HG03378 (cell line): ENCODE measurements around the gene GALNT2.

ENCODE experiments used
- ATAC-seq: cut with Tn5 transposase; IDR thresholded peaks from one replicate; pipeline ENCODE4 v1.9.1; 2021; ENCODE audit warnings: mild to moderate bottlenecking, moderate library complexity; ENCODE audit not compliant: unreplicated experiment

The GALNT2 gene

DNA sequence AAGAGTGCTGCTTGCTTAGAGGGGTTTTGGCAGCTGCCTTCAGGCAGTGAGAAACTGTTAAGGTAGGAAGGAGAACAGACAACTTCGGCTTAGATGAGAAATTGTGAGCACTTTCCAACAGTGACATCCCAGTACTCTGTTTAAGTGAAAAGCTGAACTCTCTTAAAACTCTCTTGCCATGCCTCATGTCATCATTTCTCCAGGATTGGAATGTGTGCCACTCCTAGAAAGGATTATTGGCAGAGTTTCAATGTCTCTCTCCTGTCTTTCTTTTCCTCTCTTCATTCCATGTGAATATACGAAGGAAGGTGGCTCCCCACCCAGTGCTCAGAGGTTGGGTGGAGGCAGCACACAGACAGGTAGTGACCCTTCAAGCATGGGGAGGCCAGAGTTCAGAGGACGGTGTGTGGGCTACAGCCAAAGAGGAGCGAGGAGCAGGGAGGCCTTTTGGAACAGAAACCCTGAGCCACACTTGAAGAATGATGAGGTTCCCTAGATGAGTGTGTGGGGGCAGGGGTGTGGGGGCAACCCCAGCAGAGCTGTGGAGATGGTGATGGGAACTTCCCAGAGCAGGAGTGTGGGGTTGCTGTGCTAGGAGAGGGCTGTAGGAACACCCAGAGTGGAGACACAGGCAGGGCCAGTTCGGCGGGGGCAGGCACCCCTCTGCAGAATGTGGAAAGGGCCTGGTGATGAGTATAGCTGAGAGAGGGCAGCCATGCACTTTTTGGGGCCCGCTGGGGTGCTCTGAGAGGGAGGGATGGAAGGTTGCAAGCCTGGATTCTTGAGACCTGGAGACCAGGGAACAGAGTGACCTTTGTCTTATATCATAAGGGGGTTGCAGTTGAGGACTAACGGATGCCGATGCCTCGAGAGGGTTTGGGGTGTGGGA is 58.8 kb downstream of the GALNT2 start:
- ATAC-seq = no peak

DNA sequence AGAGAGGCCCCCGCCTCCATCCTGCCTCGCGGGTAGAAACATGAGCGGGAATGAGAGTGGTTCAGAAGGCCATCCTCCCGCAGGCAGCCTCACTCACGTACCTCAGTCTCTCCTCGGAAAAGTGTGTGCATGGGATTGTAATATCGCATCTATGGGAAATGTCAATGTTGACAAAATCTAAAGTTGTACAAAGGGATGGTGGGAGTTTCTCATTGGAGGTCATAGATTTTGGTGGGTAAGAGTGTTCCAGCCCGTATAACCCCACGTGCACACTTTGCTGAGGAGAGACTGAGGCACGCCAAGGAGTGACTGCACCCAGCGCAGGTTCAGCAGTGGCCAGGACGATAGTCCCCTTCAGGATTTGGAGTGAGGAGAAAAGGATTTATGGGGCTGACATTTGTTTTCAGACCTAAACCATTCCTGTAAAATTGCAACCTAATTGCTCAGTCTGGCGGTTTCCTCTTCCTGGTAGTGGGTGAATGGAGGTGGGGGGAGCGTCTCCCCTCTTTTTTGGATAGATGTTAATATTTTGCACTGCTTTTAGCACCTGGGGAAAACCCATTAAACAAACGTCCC is 59.6 kb downstream of the GALNT2 start:
- no peak for ATAC-seq

DNA sequence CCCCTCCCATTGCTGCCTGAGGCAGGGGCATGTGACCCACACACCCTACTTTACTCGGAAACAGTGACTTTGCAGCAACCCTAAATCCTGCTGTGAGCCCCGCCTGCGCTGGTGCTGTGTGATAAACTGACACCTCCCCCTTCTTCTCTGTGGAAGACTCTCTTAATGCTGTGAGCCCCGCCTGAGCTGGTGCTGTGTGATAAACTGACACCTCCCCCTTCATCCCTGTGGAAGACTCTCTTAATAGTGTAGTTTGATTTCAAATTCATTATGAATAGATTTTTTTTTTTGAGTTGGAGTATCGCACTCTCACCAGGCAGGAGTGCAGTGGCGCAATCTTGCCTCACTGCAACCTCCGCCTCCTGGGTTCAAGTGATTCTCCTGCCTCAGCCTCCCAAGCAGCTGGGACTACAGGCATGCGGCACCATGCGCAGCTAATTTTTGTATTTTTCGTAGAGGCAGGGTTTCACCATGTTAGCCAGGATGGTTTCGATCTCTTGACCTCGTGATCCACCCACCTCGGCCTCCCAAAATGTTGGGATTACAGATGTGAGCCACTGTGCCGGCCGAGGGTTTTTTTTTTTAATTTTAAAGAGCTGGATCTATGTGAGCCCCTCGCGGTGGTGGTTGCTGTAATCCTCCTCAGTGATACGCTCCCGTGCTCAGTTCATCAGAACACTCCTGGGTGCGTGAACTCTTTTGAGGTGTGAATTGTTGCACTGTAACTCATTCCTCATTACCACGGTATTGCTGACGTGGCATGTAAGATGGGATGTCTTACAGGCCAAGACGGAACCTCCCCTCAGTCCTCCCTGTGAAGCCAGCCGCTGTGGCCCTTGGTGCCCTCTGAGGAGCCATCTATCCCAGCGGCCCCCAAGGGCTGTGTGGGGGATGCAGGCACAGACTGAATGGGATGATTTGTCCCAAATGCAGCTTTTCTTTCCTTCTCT is 60.3 kb downstream of the GALNT2 start:
- ATAC-seq = no peak

DNA sequence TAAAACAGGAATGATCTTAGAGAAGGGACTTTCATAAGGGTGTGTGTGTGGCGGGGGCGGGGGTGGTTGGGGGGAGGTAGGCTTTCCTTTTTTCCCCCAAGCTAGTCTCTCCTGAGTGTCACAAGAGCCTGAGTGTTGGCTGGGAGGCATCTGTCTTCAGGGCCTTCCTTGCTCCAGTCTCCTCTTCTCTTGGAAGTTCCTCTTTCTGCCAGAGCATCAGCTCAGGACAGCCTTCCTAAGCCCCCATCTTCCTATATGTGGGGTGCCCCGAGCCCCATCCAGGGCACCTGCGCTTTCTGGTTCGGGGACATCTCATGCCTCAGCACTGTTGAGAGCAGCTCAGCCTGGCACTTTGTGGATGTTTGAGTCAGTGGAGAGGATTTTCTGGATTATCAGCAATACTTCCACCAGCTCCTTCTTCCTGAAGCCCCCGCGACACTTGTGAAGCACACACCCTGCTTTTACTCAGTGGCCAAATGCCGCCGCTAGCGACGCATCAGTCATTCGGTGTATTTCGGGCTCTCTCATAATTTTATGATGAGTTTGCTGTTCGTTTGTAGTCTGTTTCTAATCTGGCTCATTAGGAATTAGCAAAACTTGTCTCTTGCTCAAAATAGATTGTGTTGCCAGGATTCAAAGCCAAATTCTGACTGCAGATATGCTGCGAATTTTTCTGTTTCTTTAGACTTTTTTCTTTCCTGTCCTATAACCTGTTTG is 61.7 kb downstream of the GALNT2 start:
- no peak for ATAC-seq

DNA sequence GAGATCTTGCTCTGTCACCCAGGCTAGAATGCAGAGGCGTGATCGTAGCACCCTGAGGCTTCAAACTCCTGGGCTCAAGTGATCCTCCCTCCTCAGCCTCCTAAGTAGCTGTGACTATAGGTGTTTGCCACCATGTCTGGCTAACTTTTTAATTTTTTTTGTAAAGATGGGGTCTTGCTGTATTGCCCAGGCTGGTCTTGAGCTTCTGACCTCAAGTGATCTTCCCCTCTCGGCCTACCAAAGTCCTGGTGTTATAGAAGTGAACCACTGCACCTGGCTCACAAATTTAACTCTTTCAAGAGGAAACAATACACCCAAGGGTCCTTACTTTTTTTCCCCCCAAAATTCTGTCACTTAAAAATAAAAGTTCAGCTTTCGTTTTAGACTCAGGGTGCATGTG is 62.3 kb downstream of the GALNT2 start:
- no peak for ATAC-seq

DNA sequence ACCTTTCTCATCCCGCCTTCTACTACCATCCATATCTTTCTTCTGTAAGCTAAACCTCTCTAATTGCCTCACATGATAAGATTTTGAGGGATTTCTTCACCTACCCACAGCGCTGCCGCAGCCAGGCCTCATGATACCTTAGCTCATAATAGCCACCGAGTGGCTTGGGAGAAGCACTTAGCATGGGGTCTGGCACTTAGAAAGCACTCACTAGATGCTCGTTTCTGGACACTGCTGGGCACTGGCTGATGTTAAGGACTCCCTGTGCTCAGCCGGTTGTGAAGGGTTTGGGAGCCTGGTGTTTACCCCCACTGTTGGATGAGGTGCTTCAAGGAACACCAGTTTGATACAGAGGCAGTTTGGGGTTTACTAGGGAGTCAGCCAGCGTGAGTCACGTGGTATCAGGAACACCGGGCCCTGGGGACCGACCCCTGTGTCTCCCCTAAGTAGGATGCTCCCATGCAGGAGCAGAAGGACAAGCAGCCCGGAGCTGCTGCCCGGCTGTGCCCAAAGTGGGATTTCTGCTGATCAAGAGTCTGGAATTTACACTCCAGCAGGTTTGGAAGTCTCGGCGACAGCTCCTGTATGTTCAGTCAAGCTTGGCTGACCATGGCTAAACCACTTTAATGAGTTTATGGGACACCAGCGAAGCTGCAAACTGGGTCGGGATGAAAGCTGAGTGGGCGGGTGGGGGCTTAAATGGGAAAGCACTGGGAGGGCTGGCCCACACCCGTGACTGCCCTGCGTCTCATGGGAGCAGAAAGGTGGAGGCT is 63.3 kb downstream of the GALNT2 start:
- ATAC-seq = no peak

DNA sequence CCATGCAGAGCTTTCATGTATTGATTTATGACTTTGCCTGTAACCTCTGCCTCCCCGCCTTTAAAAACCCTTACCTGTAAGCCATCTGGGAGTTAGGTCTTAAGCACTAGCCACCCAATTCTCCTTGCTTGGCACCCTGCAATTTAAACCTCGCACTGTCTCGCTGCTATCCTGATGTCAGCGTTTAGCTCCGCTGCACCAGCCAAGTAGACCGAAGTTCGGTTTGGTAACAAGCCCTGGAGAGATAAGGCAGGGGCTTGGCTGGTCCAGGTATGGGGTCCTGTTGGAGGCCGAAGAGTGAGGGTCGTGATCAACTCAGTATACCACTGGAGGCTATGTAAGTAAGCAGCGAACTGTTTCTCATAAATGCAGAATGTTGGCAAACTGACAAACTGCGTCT is 64.4 kb downstream of the GALNT2 start:
- ATAC-seq = no peak

DNA sequence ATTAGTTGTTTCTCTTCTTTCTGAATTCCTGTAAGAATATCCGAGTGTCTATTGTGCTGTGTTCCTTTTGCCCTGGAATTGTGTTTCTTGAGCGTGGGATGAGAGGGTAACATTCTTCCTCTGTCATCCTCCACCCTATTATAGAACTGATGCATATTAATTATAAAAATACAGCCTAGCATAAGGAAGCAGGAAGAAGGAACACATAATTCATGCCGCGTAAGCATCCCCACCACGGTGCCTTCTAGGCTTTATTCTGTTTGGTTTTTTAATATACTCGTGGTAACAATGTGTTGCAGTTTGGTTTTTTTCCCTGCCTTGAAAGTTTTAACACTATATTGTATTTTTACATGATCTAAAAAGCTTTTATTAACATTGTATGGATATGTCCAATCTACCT is 65.7 kb downstream of the GALNT2 start:
- no peak for ATAC-seq

DNA sequence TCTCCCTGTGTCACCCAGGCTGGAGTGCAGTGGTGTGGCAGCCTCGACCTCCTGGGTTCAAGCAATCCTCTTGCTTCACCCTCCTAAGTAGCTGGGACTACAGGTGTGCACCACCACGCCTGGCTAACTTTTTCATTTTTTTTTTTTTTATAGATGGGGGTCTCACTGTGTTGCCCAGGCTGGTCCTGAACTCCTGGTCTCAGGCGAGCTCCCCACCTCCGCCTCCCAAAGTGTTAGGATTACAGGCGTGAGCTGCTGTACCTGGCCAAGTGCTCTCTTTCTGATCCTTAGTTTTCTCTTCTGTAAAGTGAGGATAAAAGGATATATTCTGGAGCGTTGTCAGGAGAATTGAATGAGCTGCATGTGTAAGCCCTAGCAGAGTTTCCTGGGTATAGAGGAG is 68.7 kb downstream of the GALNT2 start:
- no peak for ATAC-seq

DNA sequence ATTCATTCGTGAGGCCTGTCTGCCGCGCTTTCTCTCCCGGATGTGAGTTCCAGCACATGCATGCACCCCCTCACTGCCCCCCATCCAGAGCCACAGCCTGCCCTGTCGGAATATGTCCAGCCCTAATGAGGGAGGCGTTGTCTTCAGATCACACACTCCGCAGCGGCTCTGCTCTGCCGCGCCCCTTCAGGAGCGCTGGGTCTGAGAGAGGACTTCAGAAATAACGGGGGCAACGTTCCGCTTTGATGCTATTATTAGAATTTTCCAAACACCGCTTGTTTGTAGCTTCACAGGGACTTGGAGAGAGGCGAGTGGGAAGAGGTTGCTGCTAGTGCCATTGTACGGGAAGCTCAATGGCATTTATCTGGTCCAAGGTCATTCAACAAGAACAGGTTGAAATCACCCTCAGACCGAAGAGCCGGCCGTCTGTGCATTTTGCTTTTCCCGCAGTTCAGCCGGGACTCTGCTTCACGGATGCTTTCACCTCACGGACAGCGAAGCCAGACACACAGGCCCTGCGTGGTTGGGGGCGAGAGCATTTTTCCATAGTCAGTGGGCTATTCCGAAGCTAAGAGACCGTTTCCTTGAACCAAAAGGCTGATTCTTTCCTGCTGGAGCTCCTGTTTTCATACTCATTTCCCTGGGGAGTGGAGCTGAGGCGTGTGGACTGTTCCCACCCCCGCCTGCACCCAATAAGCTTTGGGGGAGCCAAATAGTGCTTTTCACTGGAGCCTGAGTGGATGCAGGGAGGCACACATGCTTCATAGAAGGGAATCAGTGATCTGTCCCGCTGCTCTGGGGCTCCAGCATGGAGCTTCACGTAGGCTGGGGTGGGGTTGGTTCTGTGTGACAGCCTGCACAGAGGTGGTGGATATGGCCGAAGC is 69.7 kb downstream of the GALNT2 start:
- ATAC-seq = no peak

DNA sequence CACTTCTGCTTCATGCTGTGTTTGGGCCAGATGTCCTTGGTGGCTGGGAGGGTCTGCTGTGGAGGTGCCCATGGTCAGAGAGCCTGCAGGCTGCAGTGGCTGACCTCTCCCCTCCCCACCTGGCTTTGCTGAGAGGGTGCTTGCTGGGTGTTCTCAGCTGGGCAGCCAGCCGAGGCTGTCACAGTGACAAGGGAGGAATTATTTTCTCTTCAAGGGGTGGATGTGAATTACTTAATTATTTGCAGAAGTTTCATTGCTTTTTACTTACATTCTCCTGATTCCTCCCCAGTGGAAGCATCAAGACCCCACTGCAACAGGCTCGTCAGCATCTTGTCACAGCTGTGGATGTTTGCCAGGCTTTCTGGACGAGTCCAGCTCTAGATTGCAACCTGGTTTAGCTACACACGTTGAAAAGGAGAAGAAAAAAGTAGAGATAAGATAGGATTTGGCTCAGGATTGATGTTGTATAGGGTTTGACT is 70.3 kb downstream of the GALNT2 start:
- ATAC-seq = no peak

DNA sequence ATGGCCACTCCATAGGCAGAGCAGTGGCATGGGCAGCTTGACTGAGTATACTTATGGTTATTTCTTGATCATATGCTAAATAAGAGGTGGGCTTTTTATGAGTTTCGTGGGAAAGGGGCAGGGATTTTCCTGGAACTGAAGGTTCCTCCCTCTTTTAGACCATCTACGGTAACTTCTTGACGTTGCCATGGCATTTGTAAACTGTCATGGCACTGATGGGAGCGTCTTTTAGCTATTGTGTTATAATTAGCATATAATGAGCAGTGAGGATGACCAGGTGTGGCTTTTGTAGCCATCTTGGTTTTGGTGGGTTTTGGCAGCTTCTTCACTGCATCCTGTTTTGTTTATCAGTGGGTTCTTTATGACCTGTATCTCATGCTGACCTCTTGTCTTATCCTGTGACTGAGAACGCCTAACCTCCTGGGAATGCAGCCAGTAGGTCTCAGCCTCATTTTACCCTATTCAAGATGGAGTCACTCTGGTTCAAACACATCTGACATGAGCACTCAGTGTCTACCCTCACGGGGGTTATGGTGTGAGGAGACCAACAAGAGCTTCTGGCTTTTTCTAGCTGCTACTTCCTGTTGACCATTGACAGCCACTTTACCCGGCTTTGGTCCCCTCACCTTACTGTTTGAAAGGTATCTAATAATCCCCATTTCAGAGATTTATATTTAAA is 71.7 kb downstream of the GALNT2 start:
- no peak for ATAC-seq

DNA sequence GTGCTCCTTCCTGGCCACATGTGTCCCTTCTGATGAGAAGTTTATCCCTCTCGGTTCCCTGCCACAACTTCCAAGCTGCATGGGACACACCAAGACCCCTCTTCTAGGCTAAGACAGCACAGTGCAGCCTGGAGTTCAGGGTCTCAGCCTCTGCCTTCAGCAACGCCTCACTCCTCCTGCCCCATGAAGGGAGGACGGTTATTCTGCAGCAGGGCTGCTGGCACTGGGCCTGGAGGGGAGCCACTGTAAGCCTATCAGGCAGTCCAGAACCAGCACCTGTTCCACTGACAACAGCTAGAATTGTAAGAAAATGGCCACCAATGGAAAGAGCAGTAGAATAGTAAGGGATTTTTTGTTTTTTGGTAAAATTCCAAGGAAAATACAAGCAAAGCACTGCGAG is 72.3 kb downstream of the GALNT2 start:
- no peak for ATAC-seq

DNA sequence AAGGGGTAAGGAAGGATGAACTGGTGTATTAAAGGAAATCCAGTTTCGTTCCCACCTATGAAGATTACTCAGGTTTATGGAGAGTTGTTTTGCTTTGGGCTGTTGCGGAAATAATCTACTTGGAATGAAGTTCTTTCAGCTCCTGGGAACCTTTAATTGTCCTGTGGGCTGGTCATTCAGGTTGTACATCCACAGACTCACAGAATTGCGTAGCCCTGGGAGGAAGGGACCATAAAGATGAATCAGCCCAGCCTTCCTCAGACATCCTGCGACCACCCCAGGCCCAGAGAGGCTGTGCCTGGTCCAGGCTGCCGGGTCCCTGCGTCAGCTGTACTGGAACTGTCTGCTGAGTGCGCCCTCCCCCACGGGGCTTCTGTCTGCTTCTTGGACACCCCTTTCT is 72.7 kb downstream of the GALNT2 start:
- no peak for ATAC-seq

DNA sequence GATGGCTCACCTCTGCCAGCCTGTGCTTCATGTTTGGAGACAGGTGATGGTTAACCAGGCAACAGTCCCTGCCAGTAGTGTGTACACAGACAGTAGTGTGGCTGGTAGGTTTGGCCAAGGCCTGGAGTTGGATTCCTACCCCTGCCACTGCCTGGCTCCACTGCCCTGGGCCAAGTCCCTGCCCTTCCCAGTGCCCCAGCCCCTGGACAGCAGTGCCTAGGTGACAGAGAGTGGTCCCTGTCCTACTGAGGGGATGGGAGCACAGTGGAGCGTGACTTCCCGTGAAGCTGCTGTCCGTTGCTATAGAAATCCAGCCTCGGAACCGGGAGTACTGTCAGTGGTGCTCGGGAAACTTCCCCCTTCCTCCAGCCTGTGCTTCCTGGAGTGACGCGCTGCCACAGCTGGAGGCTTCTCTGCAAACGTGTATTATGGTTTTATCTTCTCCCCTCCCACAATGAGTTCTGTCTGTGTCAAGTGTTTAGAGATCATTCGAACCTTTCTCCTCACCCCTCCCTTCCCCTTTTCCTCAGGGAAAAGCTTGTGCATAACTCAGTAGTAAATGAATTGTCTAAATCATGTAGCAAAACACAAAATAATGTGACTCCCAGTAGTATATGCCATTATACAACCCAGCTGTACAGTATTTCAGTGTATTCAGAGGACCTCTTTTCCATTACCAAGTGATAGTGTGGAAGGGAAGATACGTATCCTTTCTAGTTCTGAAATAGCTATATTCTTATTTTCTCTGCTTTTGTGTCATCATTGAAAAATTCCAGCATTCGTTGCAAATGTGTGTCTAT is 73.4 kb downstream of the GALNT2 start:
- no peak for ATAC-seq

DNA sequence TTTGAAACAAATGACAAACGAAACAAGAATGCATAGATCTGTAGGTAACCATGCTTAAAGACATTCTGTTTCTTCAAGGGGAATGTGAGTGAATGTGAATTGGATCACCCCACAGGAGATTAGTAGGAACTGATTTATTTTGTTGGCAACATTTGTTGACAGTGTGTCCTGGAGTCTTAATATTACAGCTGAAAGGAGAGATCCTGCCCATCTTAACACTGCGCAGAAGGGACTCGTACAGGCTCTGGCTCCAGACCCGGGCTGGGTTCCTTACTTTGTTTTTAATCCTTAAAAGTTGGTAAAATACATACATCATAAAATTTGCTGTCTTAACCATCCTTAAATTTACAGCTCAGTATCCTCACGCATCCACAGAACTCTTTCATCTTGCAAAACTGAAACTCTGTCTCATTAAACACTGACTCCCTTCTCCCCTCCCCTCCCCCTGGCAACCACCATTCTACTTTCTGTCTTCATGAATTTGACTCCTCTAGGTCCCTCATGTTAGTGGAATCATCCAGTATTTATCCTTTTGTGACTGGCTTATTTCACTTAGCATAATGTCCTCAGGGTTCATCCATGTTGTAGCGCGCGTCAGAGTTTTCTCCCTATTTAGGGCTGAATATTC is 74.1 kb downstream of the GALNT2 start:
- no peak for ATAC-seq
